Panc1 (cell line): ENCODE results near the gene UNKL. TPM values are rescaled to one million over a fixed set of nuclear protein-coding genes. Genes with fewer than 3 reads are reported as not detected.

Experiments
- ATAC-seq: fragments of 200-7000 bp; cut with Tn5 transposase; 2 replicates; pipeline ENCODE4 v1.9.1; 2020; ENCODE audit warnings: mild to moderate bottlenecking, moderate library complexity
- BruUV-seq: library from RNA; stranded (reverse); fragments of 400-500 nt; replicated peaks from 2 replicates; lab custom pipeline; 2021; lab: Mats Ljungman, UMichigan
- CTCF ChIA-PET: fragments of 300-600 bp; sonication (Branson Sonifier 250); formaldehyde crosslinking; loops from one replicate; lab custom pipeline; 2022; ENCODE audit warnings: antibody characterized with exemption; lab: Charles Lee
- POLR2A ChIA-PET: fragments of 300-600 bp; sonication (Branson Sonifier 250); formaldehyde crosslinking; loops from one replicate; lab custom pipeline; 2022; ENCODE audit warnings: antibody characterized with exemption; lab: Charles Lee
- DNase-seq: peaks from one replicate; pipeline ENCODE4 v3.0.0-alpha.2; 2010; ENCODE audit warnings: low read depth, low spot score
- H3K27ac ChIP-seq: 2 replicates; pipeline ENCODE4 v1.5.1; 2011; ENCODE audit warnings: mild to moderate bottlenecking, low read length, inconsistent platforms
- H3K27me3 ChIP-seq: fragments of 200-500 bp; sonication (Bioruptor generic); 2 replicates; pipeline ENCODE4 v1.6.0; 2014; ENCODE audit warnings: low read length, inconsistent platforms; ENCODE audit not compliant: control insufficient read depth, insufficient read depth
- H3K36me3 ChIP-seq: fragments of 200-500 bp; sonication (Bioruptor generic); 2 replicates; pipeline ENCODE4 v1.5.1; 2014; ENCODE audit warnings: inconsistent platforms, mild to moderate bottlenecking, low read length, moderate library complexity; ENCODE audit not compliant: control insufficient read depth, insufficient read depth
- H3K4me1 ChIP-seq: 2 replicates; pipeline ENCODE4 v1.5.1; 2011; ENCODE audit warnings: inconsistent platforms, mild to moderate bottlenecking, low read length, moderate library complexity; ENCODE audit not compliant: control insufficient read depth, insufficient read depth
- H3K4me3 ChIP-seq, 2 experiments: 2 replicates each; pipeline ENCODE4 v1.5.1; 2011 to 2012; ENCODE audit warnings: low read depth in 2 of 2, low read length in 2 of 2, mild to moderate bottlenecking in 2 of 2, inconsistent platforms in 1 of 2, moderate library complexity in 1 of 2
- H3K9me3 ChIP-seq: fragments of 200-500 bp; sonication (Bioruptor generic); 2 replicates; pipeline ENCODE4 v1.5.1; 2014; ENCODE audit warnings: low read depth, mild to moderate bottlenecking, inconsistent platforms, low read length, moderate library complexity; ENCODE audit not compliant: control insufficient read depth, insufficient read depth
- POLR2AphosphoS5 ChIP-seq: IDR thresholded peaks from 2 replicates; pipeline ENCODE4 v1.6.1; 2012; ENCODE audit warnings: mild to moderate bottlenecking, low read depth, low read length, moderate library complexity
- SIN3A ChIP-seq: IDR thresholded peaks from 2 replicates; pipeline ENCODE4 v1.6.1; 2012; ENCODE audit warnings: low read depth, mild to moderate bottlenecking, low read length, moderate library complexity, borderline replicate concordance; ENCODE audit not compliant: insufficient read depth
- TCF7L2 ChIP-seq: IDR thresholded peaks from 2 replicates; pipeline ENCODE4 v1.6.1; 2011; ENCODE audit warnings: mild to moderate bottlenecking, low read depth, low read length, inconsistent platforms
- in situ Hi-C: cut with HindIII; loops from 2 replicates; pipeline ENCODE4 v1.10.0; 2016; ENCODE audit warnings: low sequenced_read_pairs, low pct_unique_long_range_greater_than_20kb
- intact Hi-C: fragments of 100-400 bp; cut with micrococcal nuclease; formaldehyde crosslinking; loops from one replicate; pipeline ENCODE4 v1.10.0; 2022; ENCODE audit not compliant: unreplicated experiment
- total RNA-seq: library from RNA; stranded (reverse); gene quantifications from one replicate; pipeline ENCODE4 v1.2.1, GENCODE V29; 2021; ENCODE audit not compliant: unreplicated experiment
- TF ChIP-seq, protein P1 (sequence below): fragments of 450-650 bp; IDR thresholded peaks from 2 replicates; pipeline ENCODE4 v1.5.1; 2017; ENCODE audit warnings: mild to moderate bottlenecking
- TF ChIP-seq, protein P2 (sequence below), 2 experiments: IDR thresholded peaks; 2 replicates each; pipeline ENCODE4 v1.6.1; 2011 to 2012; ENCODE audit warnings: low read depth in 2 of 2, control low read depth in 1 of 2, low read length in 1 of 2, mild to moderate bottlenecking in 1 of 2, moderate library complexity in 1 of 2; ENCODE audit not compliant: insufficient read depth in 1 of 2

The UNKL gene
- total RNA-seq, 1 experiment from 2014 or later, result 26.6 TPM

DNA sequence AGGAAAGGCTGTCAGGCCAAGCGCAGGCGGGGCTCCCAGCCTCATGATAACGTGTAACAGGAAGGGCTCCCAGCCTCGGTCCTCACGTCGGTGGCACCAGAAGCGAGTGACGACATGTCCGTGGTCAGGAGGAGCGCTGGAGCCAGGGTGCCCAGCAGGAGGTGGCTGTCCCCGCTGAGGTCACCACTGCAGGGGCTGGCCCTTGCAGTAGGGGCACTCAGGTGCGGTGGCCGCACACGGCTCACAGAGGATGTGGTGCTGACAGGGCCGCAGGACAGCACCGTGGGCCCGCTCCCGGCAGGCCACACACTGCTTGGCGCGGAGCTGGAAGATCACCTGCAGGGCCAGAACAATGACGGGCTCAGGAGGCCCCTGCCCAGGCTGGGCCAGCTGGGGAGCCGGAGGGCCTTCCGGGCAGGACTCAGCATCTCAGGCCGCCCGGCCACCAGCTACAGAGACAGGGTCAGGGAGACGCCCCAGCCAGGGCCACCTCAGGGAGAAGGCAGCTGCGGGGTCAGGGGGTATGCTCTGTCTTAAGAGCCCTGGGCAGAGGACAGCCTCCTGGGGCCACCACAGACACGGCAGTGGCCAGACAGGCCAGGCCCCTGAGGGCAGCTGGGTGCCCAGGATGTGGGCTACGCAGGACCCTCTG, 48.3 kb downstream of the UNKL start:
- Histone ChIP-seq H3K9me3 (no peaks in the 10 kb centered on the region), H3K27me3 (no peaks in the 10 kb centered on the region), H3K27ac (no peak overlapping the region), H3K4me1 (0 out of 2 replicates have a peak, but pooled peaks cover 3% of the 10 kb centered on the region), H3K36me3 (peaks cover 6% of the 10 kb centered on the region), H3K4me3 (no peak overlapping the region)
- BruUV-seq, result no TSS peak
- intact Hi-C loops, result no loop called here
- in situ Hi-C loops, result no loop called here
- ChIA-PET CTCF (no interaction called here), POLR2A (no interaction called here)
- ATAC-seq (peak; percentile 20; the same call in 1 of the 2 replicates), DNase-seq (no peak)
- TF ChIP-seq, protein P1, sequence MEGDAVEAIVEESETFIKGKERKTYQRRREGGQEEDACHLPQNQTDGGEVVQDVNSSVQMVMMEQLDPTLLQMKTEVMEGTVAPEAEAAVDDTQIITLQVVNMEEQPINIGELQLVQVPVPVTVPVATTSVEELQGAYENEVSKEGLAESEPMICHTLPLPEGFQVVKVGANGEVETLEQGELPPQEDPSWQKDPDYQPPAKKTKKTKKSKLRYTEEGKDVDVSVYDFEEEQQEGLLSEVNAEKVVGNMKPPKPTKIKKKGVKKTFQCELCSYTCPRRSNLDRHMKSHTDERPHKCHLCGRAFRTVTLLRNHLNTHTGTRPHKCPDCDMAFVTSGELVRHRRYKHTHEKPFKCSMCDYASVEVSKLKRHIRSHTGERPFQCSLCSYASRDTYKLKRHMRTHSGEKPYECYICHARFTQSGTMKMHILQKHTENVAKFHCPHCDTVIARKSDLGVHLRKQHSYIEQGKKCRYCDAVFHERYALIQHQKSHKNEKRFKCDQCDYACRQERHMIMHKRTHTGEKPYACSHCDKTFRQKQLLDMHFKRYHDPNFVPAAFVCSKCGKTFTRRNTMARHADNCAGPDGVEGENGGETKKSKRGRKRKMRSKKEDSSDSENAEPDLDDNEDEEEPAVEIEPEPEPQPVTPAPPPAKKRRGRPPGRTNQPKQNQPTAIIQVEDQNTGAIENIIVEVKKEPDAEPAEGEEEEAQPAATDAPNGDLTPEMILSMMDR, result no peak
- TF ChIP-seq POLR2AphosphoS5, result no peak
- no peak for TF ChIP-seq TCF7L2
- TF ChIP-seq SIN3A, result no peak
- TF ChIP-seq, protein P2, sequence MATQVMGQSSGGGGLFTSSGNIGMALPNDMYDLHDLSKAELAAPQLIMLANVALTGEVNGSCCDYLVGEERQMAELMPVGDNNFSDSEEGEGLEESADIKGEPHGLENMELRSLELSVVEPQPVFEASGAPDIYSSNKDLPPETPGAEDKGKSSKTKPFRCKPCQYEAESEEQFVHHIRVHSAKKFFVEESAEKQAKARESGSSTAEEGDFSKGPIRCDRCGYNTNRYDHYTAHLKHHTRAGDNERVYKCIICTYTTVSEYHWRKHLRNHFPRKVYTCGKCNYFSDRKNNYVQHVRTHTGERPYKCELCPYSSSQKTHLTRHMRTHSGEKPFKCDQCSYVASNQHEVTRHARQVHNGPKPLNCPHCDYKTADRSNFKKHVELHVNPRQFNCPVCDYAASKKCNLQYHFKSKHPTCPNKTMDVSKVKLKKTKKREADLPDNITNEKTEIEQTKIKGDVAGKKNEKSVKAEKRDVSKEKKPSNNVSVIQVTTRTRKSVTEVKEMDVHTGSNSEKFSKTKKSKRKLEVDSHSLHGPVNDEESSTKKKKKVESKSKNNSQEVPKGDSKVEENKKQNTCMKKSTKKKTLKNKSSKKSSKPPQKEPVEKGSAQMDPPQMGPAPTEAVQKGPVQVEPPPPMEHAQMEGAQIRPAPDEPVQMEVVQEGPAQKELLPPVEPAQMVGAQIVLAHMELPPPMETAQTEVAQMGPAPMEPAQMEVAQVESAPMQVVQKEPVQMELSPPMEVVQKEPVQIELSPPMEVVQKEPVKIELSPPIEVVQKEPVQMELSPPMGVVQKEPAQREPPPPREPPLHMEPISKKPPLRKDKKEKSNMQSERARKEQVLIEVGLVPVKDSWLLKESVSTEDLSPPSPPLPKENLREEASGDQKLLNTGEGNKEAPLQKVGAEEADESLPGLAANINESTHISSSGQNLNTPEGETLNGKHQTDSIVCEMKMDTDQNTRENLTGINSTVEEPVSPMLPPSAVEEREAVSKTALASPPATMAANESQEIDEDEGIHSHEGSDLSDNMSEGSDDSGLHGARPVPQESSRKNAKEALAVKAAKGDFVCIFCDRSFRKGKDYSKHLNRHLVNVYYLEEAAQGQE (IDR thresholded peaks at IDR 0.05; ENCODE audit: insufficient read depth in 1 of 2, low read depth in 2 of 2, low read length in 1 of 2), result no peak

DNA sequence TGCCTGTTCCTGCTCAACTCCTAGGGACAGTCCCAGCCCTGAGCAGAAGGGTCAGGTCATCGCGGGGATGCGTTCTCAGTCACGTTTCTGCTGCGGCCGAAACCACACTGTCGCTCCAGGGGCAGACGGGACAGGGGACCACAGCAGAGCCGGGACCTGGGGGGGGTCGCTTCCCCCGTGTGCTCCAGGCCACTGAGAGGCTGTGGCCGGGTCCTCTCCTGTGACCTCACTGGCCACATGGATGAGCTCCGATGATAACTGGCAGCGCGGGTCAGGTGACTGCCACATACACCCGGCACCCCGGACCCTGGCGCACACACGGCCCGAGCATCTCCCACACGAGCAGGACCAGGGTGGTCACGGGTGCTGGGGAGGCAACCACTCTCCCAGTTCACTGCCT, 50.0 kb downstream of the UNKL start:
- no peak for ATAC-seq
- intact Hi-C loops, result no loop called here
- CTCF ChIA-PET, result interaction anchor here (0.9 kb wide), 1 partner anchor 25 kb away, joined by 3 read pairs; no protein-coding TSS in a partner anchor

More for the DNA sequence above, 50.0 kb downstream of the UNKL start:
- DNase-seq, result no peak
- Histone ChIP-seq H3K36me3 (peaks cover 6% of the 10 kb centered on the region), H3K27me3 (no peaks in the 10 kb centered on the region), H3K27ac (no peak overlapping the region), H3K4me3 (no peak overlapping the region), H3K9me3 (no peaks in the 10 kb centered on the region), H3K4me1 (0 out of 2 replicates have a peak, but pooled peaks cover 3% of the 10 kb centered on the region)
- in situ Hi-C loops, result no loop called here
- TF ChIP-seq POLR2AphosphoS5 (no peak), TCF7L2 (no peak), SIN3A (no peak)
- TF ChIP-seq, protein P2 (IDR thresholded peaks at IDR 0.05; ENCODE audit: insufficient read depth in 1 of 2, low read depth in 2 of 2, low read length in 1 of 2), result no peak
- TF ChIP-seq, protein P1, result no peak
- POLR2A ChIA-PET, result no interaction called here
- TSS peak; percentile 75 for BruUV-seq
